A549 (cell line): ENCODE data around the gene PER1.

Source experiments
- CEBPB ChIP-seq, 2 experiments: fragments of >200 bp in 1 of 2; sonication (Bioruptor Twin) in 1 of 2; formaldehyde crosslinking in 1 of 2; IDR thresholded peaks; 2 replicates each; pipeline ENCODE4 v1.6.1; 2012 to 2016
- POLR2A ChIP-seq: IDR thresholded peaks from 2 replicates; pipeline ENCODE4 v1.6.1; 2012; ENCODE audit warnings: mild to moderate bottlenecking, low read length
- TF ChIP-seq, protein P1 (sequence below): fragments of >200 bp; sonication (Bioruptor Twin); formaldehyde crosslinking; IDR thresholded peaks from 3 replicates; pipeline ENCODE4 v1.5.1; 2016

DNA sequence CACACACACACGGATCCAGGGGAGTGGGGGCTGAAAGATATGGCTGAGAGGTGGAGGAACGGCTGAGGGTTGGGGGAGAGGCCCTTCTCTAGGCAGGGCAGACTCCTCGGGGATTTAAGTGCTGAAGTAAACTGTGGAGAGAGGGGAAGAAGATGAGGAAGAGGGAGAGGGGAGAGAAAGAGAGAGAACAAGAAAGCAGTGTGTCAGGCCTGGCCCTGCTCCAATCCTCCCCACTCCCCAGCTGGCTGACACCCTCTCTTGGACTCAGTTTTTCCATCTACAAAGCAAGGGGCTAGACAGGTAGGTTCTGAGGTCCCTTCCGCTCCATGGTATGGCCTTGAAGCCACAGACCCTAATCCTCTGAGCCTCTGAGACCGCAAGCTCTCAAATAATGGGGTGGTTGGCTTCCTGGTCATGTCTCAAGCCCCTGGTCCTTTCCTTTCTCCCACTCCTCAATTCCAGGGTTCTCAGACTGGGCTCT, 8.6 kb upstream of the PER1 start:
- TF ChIP-seq, protein P1, sequence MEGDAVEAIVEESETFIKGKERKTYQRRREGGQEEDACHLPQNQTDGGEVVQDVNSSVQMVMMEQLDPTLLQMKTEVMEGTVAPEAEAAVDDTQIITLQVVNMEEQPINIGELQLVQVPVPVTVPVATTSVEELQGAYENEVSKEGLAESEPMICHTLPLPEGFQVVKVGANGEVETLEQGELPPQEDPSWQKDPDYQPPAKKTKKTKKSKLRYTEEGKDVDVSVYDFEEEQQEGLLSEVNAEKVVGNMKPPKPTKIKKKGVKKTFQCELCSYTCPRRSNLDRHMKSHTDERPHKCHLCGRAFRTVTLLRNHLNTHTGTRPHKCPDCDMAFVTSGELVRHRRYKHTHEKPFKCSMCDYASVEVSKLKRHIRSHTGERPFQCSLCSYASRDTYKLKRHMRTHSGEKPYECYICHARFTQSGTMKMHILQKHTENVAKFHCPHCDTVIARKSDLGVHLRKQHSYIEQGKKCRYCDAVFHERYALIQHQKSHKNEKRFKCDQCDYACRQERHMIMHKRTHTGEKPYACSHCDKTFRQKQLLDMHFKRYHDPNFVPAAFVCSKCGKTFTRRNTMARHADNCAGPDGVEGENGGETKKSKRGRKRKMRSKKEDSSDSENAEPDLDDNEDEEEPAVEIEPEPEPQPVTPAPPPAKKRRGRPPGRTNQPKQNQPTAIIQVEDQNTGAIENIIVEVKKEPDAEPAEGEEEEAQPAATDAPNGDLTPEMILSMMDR = no peak
- TF ChIP-seq POLR2A (no peak), CEBPB (IDR thresholded peaks at IDR 0.05) (no peak)
